SK-N-SH treated with all-trans-retinoic acid at 6 μM for 48 hours (cell line): ENCODE results near the gene LIN9.

Source experiments
- ATAC-seq: fragments of 200-7000 bp; cut with Tn5 transposase; 3 replicates; pipeline ENCODE4 v1.9.1; 2020; ENCODE audit warnings: mild to moderate bottlenecking, moderate library complexity
- ARNTL ChIP-seq: fragments of 450-650 bp; formaldehyde crosslinking; IDR thresholded peaks from 2 replicates; pipeline ENCODE4 v1.5.0; 2020; ENCODE audit warnings: low read depth, mild to moderate bottlenecking, moderate library complexity, borderline replicate concordance
- BACH2 ChIP-seq: fragments of 250-450 bp; sonication (Bioruptor Pico); IDR thresholded peaks from 2 replicates; pipeline ENCODE4 v1.9.0; 2021; ENCODE audit warnings: mild to moderate bottlenecking, borderline replicate concordance
- CSDC2 ChIP-seq: fragments of 250-450 bp; sonication (Bioruptor Pico); IDR thresholded peaks from 2 replicates; pipeline ENCODE4 v1.5.0; 2020; ENCODE audit warnings: mild to moderate bottlenecking, moderate library complexity
- ESRRG ChIP-seq: fragments of 250-450 bp; sonication (Bioruptor Pico); IDR thresholded peaks from 2 replicates; pipeline ENCODE4 v1.6.1; 2021; ENCODE audit warnings: mild to moderate bottlenecking
- ISL1 ChIP-seq: fragments of 250-450 bp; sonication (Bioruptor Pico); IDR thresholded peaks from 2 replicates; pipeline ENCODE4 v2.1.2; 2022; ENCODE audit warnings: mild to moderate bottlenecking, moderate library complexity
- OSR1 ChIP-seq: fragments of 250-450 bp; sonication (Bioruptor Pico); IDR thresholded peaks from 2 replicates; pipeline ENCODE4 v1.8.0; 2022; ENCODE audit warnings: moderate library complexity, mild to moderate bottlenecking, inconsistent platforms
- RARB ChIP-seq: fragments of 250-450 bp; sonication (Bioruptor Pico); IDR thresholded peaks from 2 replicates; pipeline ENCODE4 v1.8.0; 2021; ENCODE audit warnings: mild to moderate bottlenecking, moderate library complexity
- TCF4 ChIP-seq: fragments of 250-450 bp; sonication (Bioruptor Pico); IDR thresholded peaks from 2 replicates; pipeline ENCODE4 v1.8.0; 2021; ENCODE audit warnings: mild to moderate bottlenecking, moderate library complexity, borderline replicate concordance
- TOX ChIP-seq: fragments of 250-450 bp; sonication (Bioruptor Pico); IDR thresholded peaks from 2 replicates; pipeline ENCODE4 v1.8.0; 2021; ENCODE audit warnings: mild to moderate bottlenecking, moderate library complexity, borderline replicate concordance
- ZC3H10 ChIP-seq: fragments of 250-450 bp; sonication (Bioruptor Pico); IDR thresholded peaks from 2 replicates; pipeline ENCODE4 v1.5.1; 2021; ENCODE audit warnings: mild to moderate bottlenecking, moderate library complexity
- ZFP3 ChIP-seq: fragments of 250-450 bp; sonication (Bioruptor Pico); IDR thresholded peaks from 2 replicates; pipeline ENCODE4 v1.5.0; 2020; ENCODE audit warnings: mild to moderate bottlenecking, moderate library complexity
- ZNF70 ChIP-seq: fragments of 450-650 bp; formaldehyde crosslinking; IDR thresholded peaks from 2 replicates; pipeline ENCODE4 v1.5.0; 2020; ENCODE audit warnings: mild to moderate bottlenecking, moderate library complexity
- ZNF8 ChIP-seq: fragments of 450-650 bp; formaldehyde crosslinking; IDR thresholded peaks from 2 replicates; pipeline ENCODE4 v1.5.0; 2020; ENCODE audit warnings: mild to moderate bottlenecking, moderate library complexity
- TF ChIP-seq, protein P1 (sequence below): fragments of 250-450 bp; sonication (Bioruptor Pico); IDR thresholded peaks from 2 replicates; pipeline ENCODE4 v1.8.0; 2021; ENCODE audit warnings: low read depth, mild to moderate bottlenecking, moderate library complexity, borderline replicate concordance
- TF ChIP-seq, protein P2 (sequence below): fragments of 250-450 bp; sonication (Bioruptor Pico); IDR thresholded peaks from 2 replicates; pipeline ENCODE4 v1.8.0; 2020; ENCODE audit warnings: mild to moderate bottlenecking, moderate library complexity, borderline replicate concordance
- TF ChIP-seq, protein P3 (sequence below): fragments of 250-450 bp; sonication (Bioruptor Pico); IDR thresholded peaks from 2 replicates; pipeline ENCODE4 v1.5.0; 2020; ENCODE audit warnings: mild to moderate bottlenecking, moderate library complexity
- TF ChIP-seq, protein P4 (sequence below): fragments of 250-450 bp; sonication (Bioruptor Pico); IDR thresholded peaks from 2 replicates; pipeline ENCODE4 v1.5.1; 2020; ENCODE audit warnings: low read depth, mild to moderate bottlenecking, moderate library complexity
- TF ChIP-seq, protein P5 (sequence below): fragments of 250-450 bp; sonication (Bioruptor Pico); IDR thresholded peaks from 2 replicates; pipeline ENCODE4 v1.5.1; 2021; ENCODE audit warnings: mild to moderate bottlenecking, moderate library complexity

LIN9 gene

DNA sequence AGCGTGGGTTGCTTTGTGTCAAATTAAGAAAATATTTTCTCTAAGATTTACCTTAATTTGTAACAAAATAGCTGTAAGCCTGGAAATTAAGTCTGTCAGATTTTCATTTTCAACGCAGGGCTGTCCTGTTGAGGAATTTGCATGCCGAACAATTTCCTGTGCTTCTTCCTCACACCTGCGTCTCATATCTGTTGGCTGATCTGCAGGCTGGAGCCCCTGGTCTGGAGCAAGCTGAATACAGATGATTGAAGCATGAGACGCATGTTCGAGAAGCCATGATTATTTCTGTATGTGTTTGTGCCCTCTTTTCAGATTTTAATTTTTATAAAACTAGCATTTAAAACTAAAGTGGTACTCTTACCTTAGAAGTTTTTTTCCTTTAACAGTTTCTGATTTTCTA, 75.7 kb downstream of the LIN9 start:
- ATAC-seq: no peak
- no peak for TF ChIP-seq ISL1 (CRISPR knock-in tag)
- TF ChIP-seq, protein P1, sequence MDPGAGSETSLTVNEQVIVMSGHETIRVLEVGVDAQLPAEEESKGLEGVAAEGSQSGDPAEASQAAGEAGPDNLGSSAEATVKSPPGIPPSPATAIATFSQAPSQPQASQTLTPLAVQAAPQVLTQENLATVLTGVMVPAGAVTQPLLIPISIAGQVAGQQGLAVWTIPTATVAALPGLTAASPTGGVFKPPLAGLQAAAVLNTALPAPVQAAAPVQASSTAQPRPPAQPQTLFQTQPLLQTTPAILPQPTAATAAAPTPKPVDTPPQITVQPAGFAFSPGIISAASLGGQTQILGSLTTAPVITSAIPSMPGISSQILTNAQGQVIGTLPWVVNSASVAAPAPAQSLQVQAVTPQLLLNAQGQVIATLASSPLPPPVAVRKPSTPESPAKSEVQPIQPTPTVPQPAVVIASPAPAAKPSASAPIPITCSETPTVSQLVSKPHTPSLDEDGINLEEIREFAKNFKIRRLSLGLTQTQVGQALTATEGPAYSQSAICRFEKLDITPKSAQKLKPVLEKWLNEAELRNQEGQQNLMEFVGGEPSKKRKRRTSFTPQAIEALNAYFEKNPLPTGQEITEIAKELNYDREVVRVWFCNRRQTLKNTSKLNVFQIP (CRISPR knock-in tag): no peak
- no peak for TF ChIP-seq ZNF8
- TF ChIP-seq ARNTL: no peak
- TF ChIP-seq CSDC2 (CRISPR knock-in tag): no peak
- TF ChIP-seq TCF4: no peak
- TF ChIP-seq, protein P2, sequence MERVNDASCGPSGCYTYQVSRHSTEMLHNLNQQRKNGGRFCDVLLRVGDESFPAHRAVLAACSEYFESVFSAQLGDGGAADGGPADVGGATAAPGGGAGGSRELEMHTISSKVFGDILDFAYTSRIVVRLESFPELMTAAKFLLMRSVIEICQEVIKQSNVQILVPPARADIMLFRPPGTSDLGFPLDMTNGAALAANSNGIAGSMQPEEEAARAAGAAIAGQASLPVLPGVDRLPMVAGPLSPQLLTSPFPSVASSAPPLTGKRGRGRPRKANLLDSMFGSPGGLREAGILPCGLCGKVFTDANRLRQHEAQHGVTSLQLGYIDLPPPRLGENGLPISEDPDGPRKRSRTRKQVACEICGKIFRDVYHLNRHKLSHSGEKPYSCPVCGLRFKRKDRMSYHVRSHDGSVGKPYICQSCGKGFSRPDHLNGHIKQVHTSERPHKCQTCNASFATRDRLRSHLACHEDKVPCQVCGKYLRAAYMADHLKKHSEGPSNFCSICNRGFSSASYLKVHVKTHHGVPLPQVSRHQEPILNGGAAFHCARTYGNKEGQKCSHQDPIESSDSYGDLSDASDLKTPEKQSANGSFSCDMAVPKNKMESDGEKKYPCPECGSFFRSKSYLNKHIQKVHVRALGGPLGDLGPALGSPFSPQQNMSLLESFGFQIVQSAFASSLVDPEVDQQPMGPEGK: no peak
- TF ChIP-seq ZNF70 (CRISPR knock-in tag): no peak
- TF ChIP-seq ZC3H10 (CRISPR knock-in tag): no peak
- TF ChIP-seq, protein P3, sequence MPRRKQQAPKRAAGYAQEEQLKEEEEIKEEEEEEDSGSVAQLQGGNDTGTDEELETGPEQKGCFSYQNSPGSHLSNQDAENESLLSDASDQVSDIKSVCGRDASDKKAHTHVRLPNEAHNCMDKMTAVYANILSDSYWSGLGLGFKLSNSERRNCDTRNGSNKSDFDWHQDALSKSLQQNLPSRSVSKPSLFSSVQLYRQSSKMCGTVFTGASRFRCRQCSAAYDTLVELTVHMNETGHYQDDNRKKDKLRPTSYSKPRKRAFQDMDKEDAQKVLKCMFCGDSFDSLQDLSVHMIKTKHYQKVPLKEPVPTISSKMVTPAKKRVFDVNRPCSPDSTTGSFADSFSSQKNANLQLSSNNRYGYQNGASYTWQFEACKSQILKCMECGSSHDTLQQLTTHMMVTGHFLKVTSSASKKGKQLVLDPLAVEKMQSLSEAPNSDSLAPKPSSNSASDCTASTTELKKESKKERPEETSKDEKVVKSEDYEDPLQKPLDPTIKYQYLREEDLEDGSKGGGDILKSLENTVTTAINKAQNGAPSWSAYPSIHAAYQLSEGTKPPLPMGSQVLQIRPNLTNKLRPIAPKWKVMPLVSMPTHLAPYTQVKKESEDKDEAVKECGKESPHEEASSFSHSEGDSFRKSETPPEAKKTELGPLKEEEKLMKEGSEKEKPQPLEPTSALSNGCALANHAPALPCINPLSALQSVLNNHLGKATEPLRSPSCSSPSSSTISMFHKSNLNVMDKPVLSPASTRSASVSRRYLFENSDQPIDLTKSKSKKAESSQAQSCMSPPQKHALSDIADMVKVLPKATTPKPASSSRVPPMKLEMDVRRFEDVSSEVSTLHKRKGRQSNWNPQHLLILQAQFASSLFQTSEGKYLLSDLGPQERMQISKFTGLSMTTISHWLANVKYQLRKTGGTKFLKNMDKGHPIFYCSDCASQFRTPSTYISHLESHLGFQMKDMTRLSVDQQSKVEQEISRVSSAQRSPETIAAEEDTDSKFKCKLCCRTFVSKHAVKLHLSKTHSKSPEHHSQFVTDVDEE: no peak
- no peak for TF ChIP-seq BACH2 (CRISPR knock-in tag)
- TF ChIP-seq, protein P4, sequence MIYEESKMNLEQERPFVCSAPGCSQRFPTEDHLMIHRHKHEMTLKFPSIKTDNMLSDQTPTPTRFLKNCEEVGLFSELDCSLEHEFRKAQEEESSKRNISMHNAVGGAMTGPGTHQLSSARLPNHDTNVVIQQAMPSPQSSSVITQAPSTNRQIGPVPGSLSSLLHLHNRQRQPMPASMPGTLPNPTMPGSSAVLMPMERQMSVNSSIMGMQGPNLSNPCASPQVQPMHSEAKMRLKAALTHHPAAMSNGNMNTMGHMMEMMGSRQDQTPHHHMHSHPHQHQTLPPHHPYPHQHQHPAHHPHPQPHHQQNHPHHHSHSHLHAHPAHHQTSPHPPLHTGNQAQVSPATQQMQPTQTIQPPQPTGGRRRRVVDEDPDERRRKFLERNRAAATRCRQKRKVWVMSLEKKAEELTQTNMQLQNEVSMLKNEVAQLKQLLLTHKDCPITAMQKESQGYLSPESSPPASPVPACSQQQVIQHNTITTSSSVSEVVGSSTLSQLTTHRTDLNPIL: no peak
- TF ChIP-seq, protein P5, sequence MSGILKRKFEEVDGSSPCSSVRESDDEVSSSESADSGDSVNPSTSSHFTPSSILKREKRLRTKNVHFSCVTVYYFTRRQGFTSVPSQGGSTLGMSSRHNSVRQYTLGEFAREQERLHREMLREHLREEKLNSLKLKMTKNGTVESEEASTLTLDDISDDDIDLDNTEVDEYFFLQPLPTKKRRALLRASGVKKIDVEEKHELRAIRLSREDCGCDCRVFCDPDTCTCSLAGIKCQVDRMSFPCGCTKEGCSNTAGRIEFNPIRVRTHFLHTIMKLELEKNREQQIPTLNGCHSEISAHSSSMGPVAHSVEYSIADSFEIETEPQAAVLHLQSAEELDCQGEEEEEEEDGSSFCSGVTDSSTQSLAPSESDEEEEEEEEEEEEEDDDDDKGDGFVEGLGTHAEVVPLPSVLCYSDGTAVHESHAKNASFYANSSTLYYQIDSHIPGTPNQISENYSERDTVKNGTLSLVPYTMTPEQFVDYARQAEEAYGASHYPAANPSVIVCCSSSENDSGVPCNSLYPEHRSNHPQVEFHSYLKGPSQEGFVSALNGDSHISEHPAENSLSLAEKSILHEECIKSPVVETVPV (CRISPR knock-in tag): no peak
- no peak for TF ChIP-seq TOX (CRISPR knock-in tag)
- no peak for TF ChIP-seq ESRRG (CRISPR knock-in tag)

DNA sequence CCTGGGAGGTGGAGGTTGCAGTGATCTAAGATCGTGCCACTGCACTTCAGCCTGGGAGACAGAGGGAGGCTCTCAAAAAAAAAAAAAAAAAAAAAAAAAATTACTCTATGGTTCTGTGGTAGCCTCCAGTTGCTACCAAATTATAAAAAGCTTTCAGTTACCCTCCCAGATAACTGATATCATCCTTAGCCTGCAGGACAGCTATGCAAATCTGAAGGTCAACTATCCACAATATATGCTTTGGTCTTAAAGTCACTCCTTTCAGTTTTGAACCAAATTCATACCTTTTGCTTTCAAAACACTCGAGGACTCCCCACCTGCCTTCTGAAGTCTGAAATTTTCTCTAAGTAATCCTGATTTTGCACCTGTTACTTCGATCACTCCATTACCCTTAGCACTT, 82.4 kb downstream of the LIN9 start:
- TF ChIP-seq, protein P5 (CRISPR knock-in tag): no peak
- no peak for TF ChIP-seq ZFP3 (CRISPR knock-in tag)
- TF ChIP-seq, protein P1 (CRISPR knock-in tag): no peak
- no peak for TF ChIP-seq OSR1 (CRISPR knock-in tag)
- TF ChIP-seq RARB (CRISPR knock-in tag): no peak
- TF ChIP-seq, protein P4: no peak
- ATAC-seq: no peak
